Tongue (tissue), 2 donors: ENCODE results near the gene N4BP2L2. TPM values are rescaled to one million over a fixed set of nuclear protein-coding genes. Genes with fewer than 3 reads are reported as not detected.

Experiments used
- DNase-seq: peaks from one replicate; pipeline ENCODE4 v3.0.0-alpha.2; 2015
- total RNA-seq: library from RNA; depleted of rRNA; stranded (reverse); fragments of >200 nt; gene quantifications from one replicate; pipeline ENCODE4 v1.2.3, GENCODE V29; 2014

Gene N4BP2L2
- total RNA-seq, 1 donor from 2014 or later = 256 TPM

DNA sequence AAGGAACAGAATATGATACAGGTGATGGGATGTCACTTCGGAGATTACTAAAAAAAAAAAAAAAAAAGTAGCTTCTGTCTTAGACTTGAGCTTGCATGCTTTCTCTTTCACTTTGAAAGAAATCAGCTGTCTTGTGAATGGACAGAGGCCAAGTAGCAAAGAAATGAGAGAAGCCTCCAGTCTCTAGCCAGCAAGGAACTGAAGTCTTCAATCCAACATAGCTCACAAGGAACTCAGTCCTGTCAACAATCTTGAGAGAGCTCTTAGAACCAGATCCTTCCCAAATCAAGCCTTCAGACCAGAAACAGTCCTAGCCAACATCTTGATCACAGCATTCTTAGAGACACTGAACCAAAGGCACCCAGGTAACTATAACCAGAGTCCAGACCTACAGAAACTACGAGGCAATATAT, 7.7 kb downstream of the N4BP2L2 start:
- peak; percentile 70 for DNase-seq

DNA sequence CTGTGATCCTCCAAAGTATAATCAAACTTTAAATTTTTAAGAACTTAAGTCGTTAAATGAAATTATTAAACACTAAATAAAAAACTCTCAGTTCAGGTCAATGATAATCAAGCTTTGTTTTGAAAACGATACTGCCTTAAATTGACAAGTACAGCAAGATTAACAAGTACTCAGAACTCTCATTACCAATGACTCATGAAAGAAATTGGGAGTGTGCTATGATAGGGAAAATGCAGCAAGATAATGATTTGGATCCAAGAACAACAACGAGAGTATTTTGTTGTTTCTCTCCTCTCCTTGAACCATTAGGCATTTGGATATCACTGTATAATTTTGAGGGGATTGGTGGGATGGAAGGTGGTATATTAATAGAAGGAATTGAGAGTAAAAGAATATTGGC, 10.2 kb downstream of the N4BP2L2 start:
- DNase-seq = no peak

- no peak for DNase-seq
These were observed 11.4 kb downstream of the N4BP2L2 start for GRCh38 chr13:32527151-32527550.

GRCh38 chr13:32525766-32526165, 12.8 kb downstream of the N4BP2L2 start:
- no peak for DNase-seq

GRCh38 chr13:32515246-32515645, 23.3 kb downstream of the N4BP2L2 start:
- no peak for DNase-seq

DNA sequence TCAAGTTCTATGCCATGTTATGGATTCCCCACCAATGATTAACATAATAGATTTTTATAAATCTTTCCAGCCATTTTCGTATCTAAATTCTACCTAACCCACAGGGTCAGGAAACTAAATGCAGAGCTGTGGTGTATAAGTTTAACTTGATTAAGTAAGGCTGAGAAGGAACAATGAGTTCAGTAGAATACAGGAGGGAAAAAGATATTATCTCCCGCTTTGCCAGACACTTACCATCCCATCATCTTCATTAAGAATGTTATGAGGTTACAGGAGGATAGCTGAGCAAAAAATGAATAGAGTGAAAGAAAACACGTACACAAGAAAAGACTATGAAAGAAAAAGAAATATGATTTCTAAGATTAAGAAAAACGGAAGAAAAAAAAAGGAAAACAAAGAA, 27.1 kb downstream of the N4BP2L2 start:
- no peak for DNase-seq

DNA sequence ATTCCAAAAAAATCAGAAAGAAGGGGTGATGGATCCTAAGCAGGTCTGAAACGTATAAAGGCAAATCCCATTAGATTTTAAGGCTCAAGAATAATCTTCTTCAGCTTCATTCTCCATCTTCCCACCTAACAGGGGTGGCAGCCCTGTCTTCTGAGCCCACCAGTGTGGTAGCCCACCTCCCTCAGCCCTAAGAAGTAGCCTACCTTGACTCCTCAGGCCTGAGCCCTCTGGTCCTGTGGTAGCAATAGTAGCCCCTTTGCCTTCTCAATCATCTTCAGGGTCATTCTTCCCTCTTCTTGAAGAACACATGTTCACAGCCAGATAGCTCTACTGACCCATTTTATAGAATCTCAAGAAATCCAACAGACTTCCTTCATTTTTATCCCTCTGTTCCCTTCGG, 33.7 kb downstream of the N4BP2L2 start:
- no peak for DNase-seq

DNA sequence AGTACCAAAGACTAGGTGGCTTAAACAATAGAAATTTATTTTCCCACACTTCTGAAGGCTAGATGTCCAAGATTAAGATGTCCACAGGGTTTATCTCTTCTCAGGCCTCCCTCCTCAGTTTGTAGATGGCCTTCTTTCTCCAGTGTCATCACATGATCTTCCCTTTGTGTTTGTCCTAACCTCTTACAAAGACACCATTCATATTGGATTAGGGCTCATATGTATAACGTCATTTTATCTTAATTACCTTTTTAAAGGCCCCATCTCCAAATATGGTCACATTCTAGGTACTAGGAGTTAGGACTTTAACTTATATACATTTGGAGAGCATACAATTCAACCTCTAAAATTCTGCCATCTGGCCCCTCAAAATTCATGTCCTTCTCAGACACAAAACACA, 34.3 kb downstream of the N4BP2L2 start:
- no peak for DNase-seq

DNA sequence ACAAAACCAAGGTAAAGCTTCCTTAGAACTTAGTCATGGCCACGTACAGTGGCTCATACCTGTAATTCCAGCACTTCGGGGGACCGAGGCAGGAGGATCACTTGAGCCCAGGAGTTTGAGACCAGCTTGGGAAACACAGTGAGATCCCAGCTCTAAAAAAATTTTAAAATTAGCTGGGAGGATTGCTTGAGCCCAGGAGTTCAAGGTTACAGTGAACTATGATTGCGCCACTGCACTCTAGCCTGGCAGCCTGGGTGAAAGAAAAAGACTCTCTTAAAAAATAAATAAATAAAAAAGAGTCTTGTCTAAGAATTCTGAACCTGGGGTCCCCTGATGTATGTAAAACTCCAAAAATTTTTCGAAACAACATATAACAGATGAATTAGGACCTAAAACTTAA, 34.9 kb downstream of the N4BP2L2 start:
- no peak for DNase-seq

DNA sequence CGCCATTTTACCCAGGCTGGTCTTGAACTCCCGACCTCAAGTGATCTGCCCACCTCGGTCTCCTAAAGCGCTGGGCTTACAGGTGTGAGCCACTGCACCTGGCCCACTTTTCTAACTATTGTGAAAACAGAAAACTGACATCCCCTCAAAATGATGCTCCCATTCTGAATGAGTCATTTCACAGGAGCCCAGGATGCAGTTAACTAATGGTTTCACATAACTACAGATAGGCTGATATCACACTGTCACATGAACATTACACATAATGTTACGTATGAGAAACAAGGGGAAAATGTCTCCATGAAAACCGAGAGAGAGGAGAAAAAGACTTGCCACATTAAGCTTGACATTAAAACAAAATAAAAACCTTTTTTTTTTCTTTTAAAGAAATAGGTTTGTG, 37.5 kb downstream of the N4BP2L2 start:
- no peak for DNase-seq

- no peak for DNase-seq
These were observed 38.9 kb downstream of the N4BP2L2 start for GRCh38 chr13:32499538-32500210.

DNA sequence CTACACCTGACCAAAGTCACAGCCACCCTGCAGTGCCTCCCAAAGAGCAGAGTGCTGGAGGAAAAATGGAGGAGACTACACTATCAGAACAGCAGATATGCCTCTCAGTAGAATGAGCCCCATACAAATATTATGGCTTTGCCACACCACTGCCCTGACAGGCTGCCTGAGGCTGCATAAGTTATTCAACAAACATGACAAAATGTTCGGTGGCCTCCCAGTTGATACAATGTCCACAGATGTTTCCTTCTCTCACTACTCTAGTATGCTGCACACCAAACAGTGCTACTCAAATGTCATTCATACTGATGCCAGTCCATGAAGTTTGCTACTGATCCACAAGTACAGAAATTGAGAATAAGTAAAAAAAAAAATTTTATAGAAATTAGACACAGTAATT, 41.0 kb downstream of the N4BP2L2 start:
- DNase-seq = no peak

DNA sequence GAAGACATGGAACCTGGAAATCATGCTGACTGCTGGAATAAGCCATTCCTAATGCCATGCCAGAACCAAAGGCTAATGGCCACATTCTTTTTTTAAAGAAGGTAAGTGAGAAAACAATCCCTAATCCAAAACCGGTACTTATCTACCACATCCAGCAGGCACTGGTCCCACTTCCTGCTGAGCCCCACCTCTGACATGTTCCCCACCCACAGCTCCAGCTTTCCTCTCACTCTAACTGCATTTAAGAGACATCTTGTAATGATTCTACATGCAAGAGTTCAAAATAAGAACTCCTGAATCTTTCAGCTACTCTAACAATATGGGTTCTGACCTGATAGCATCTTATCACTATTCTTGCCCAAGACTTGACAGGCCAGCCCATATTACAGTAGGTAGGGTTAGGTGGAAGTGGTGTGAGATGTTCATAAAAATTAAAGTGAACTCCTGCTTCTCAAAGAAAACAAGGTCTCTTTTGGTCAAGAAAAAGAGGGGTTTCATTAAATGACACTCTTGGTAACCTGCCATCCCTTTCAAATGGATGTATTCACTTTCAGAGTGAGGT, 41.9 kb downstream of the N4BP2L2 start:
- DNase-seq = no peak

GRCh38 chr13:32495841-32496240, 42.8 kb downstream of the N4BP2L2 start:
- no peak for DNase-seq

GRCh38 chr13:32495429-32495828, 43.2 kb downstream of the N4BP2L2 start:
- no peak for DNase-seq

GRCh38 chr13:32491028-32491427, 47.6 kb downstream of the N4BP2L2 start:
- DNase-seq = no peak

GRCh38 chr13:32476892-32477291, 61.7 kb downstream of the N4BP2L2 start:
- DNase-seq = no peak

GRCh38 chr13:32476021-32476731, 62.4 kb downstream of the N4BP2L2 start:
- no peak for DNase-seq

GRCh38 chr13:32474999-32475792, 63.4 kb downstream of the N4BP2L2 start:
- DNase-seq = no peak

DNA sequence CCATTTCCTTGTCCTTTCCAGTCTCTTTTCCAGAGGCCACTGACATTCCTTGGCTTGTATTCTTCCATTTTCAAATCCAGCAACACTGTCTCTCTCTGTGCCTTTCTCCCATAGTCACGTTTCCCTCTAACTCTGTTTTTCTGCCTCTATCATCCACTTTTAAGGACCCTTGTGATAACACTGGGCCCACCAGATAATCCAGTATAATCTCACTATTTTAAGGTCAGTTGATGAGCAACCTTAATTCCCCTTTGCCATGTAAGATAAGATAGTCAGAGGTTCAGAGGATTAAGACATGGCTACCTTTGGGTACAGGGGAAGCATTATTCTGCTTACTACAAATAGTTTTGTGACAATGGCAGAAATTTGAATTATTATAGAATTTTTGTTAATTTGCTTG, 64.9 kb downstream of the N4BP2L2 start:
- no peak for DNase-seq

GRCh38 chr13:32472194-32472621, 66.4 kb downstream of the N4BP2L2 start:
- DNase-seq = no peak

DNA sequence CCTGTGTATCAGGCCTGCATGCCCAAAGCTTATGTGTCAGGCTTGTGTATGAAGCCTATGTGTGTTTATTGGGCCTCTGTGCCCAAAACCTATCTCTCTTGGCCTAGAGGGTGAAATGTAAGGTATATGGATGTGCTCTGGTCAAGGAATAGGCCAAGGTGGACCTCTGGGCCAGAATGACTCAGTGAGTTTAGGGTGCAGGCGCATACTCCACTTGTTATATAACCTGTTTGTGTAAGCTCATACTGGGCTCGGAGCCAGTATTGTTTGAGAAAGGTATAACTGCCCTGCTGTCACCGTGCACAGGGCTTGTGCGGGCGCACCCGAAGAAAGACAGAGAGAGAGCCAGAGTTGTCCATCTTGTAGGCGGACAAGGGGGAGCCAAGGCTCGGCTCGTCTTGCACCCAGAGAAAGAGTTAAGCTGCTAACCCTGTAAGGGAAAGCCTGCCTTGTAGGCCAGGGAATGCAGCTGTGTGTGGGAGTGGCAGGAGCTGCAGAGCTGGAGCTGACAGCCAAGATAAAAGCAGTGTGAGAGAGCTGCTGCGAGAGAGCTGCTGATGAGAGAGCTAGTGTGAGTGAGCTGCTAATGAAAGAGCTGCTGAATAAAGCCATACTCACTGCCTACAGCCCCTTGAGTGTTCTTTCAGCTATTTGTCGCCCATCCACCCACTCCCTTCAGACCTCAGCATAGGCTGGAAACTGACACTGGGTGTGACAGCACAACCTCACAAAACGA, 67.2 kb downstream of the N4BP2L2 start:
- DNase-seq = peak; percentile 48
